HepG2 (cell line): ENCODE results near the gene PALM. TPM values are rescaled to one million over a fixed set of nuclear protein-coding genes. Genes with fewer than 3 reads are reported as not detected.
A peak's percentile ranks its signal among the peaks of the same experiment; 100 is the strongest.

Experiments
- ERF ChIP-seq: IDR thresholded peaks from 2 replicates; pipeline ENCODE4 v1.6.1; 2018; ENCODE audit warnings: missing biosample characterization, missing genetic modification reagents
- GATAD1 ChIP-seq: IDR thresholded peaks from 2 replicates; pipeline ENCODE4 v1.6.1; 2016; ENCODE audit warnings: missing genetic modification reagents, missing compliant biosample characterization
- IKZF4 ChIP-seq: sonication (generic); formaldehyde crosslinking; IDR thresholded peaks from 2 replicates; pipeline ENCODE4 v1.5.1; 2020; ENCODE audit warnings: borderline replicate concordance, mild to moderate bottlenecking, low read depth, missing genetic modification reagents; ENCODE audit errors: not compliant biosample characterization
- MAFG ChIP-seq: sonication (generic); formaldehyde crosslinking; IDR thresholded peaks from 2 replicates; pipeline ENCODE4 v1.5.1; 2020; ENCODE audit warnings: mild to moderate bottlenecking, missing genetic modification reagents
- MYC ChIP-seq: sonication (generic); formaldehyde crosslinking; IDR thresholded peaks from 2 replicates; pipeline ENCODE4 v1.9.0; 2021; ENCODE audit warnings: missing genetic modification reagents, borderline replicate concordance
- NFKB2 ChIP-seq: sonication (generic); formaldehyde crosslinking; IDR thresholded peaks from 2 replicates; pipeline ENCODE4 v1.4.0; 2020; ENCODE audit warnings: missing genetic modification reagents, borderline replicate concordance
- PRDM10 ChIP-seq: sonication (generic); formaldehyde crosslinking; IDR thresholded peaks from 2 replicates; pipeline ENCODE4 v1.4.0; 2020; ENCODE audit warnings: low read depth, missing genetic modification reagents
- SRF ChIP-seq: IDR thresholded peaks from 2 replicates; pipeline ENCODE4 v1.6.1; 2011; ENCODE audit warnings: mild to moderate bottlenecking, low read depth, low read length, moderate library complexity
- STAG1 ChIP-seq: sonication (generic); formaldehyde crosslinking; IDR thresholded peaks from 2 replicates; pipeline ENCODE4 v1.4.0; 2020; ENCODE audit warnings: missing genetic modification reagents
- TARDBP ChIP-seq: sonication (generic); formaldehyde crosslinking; IDR thresholded peaks from 2 replicates; pipeline ENCODE4 v1.8.0; 2022; ENCODE audit warnings: mild to moderate bottlenecking, missing genetic modification reagents
- TCF12 ChIP-seq, 2 experiments: fragments of 450-650 bp in 1 of 2; sonication (generic) in 1 of 2; formaldehyde crosslinking in 1 of 2; IDR thresholded peaks; 2 replicates each; pipeline versions ENCODE4 v1.6.1 to v1.8.0; 2017 to 2022; ENCODE audit warnings: antibody characterized with exemption in 1 of 2, mild to moderate bottlenecking in 1 of 2, missing genetic modification reagents in 1 of 2, moderate library complexity in 1 of 2
- THAP8 ChIP-seq: sonication (generic); formaldehyde crosslinking; IDR thresholded peaks from 2 replicates; pipeline ENCODE4 v1.5.1; 2020; ENCODE audit warnings: missing genetic modification reagents, mild to moderate bottlenecking, borderline replicate concordance
- ZBTB14 ChIP-seq: sonication (generic); formaldehyde crosslinking; IDR thresholded peaks from 2 replicates; pipeline ENCODE4 v1.4.0; 2020; ENCODE audit warnings: missing genetic modification reagents
- ZFP41 ChIP-seq: sonication (generic); formaldehyde crosslinking; IDR thresholded peaks from 2 replicates; pipeline ENCODE4 v1.4.0; 2020; ENCODE audit warnings: mild to moderate bottlenecking, missing genetic modification reagents, borderline replicate concordance
- ZNF124 ChIP-seq: sonication (generic); formaldehyde crosslinking; IDR thresholded peaks from 2 replicates; pipeline ENCODE4 v1.4.0; 2020; ENCODE audit warnings: missing genetic modification reagents
- ZNF501 ChIP-seq: sonication (generic); formaldehyde crosslinking; IDR thresholded peaks from 2 replicates; pipeline ENCODE4 v1.5.1; 2020; ENCODE audit warnings: mild to moderate bottlenecking, moderate library complexity, missing genetic modification reagents
- ZNF691 ChIP-seq: sonication (generic); formaldehyde crosslinking; IDR thresholded peaks from 2 replicates; pipeline ENCODE4 v1.4.0; 2020; ENCODE audit warnings: missing genetic modification reagents, low read depth, mild to moderate bottlenecking, borderline replicate concordance
- polyA plus RNA-seq, 8 experiments: library from polyadenylated mRNA; depleted of rRNA in 3 of 8; stranded (reverse) in 7 of 8; unstranded in 1 of 8; fragments of >200 nt; fragmentation: Illumina TruSeq in 4 of 8; extraction: Trizol in 4 of 8; gene quantifications; 2 replicates each; pipeline versions ENCODE4 v1.2.1 to v1.2.3, GENCODE V29; 2011 to 2016; ENCODE audit warnings: low read depth in 4 of 8, missing spikeins in 1 of 8, mixed read lengths in 1 of 8; ENCODE audit not compliant: insufficient read depth in 1 of 8
- total RNA-seq, 5 experiments: library from RNA; depleted of rRNA; stranded (reverse); fragments of >200 nt; fragmentation: Illumina TruSeq; extraction: Trizol; gene quantifications; 2 replicates each; pipeline ENCODE4 v1.2.3, GENCODE V29; 2016; ENCODE audit warnings: low read depth in 1 of 5

Gene PALM
- total and polyA plus RNA-seq, 2 of the 13 experiments (the other 11 are each of a cell fraction or from before 2014, with no cell fraction given): 4.0 to 9.7 TPM

- TF ChIP-seq ZNF691 (CRISPR knock-in tag): no peak
- TF ChIP-seq ERF (CRISPR knock-in tag): peak; percentile 82
- TF ChIP-seq ZFP41 (CRISPR knock-in tag): peak; percentile 75; the same call in 1 of the 2 replicates
- TF ChIP-seq ZBTB14 (CRISPR knock-in tag): peak; percentile 62
- TF ChIP-seq GATAD1 (CRISPR knock-in tag): peak; percentile 74
- TF ChIP-seq MAFG (CRISPR knock-in tag): no peak
- TF ChIP-seq TCF12 (IDR thresholded peaks at IDR 0.05): no peak
- 0 out of 2 replicates have a peak, but pooled peaks have one; percentile 62 for TF ChIP-seq TCF12 (CRISPR knock-in tag; IDR thresholded peaks at IDR 0.05)
- TF ChIP-seq IKZF4: no peak
- TF ChIP-seq ZNF124 (CRISPR knock-in tag): peak; percentile 49; the same call in 1 of the 2 replicates
- TF ChIP-seq THAP8 (CRISPR knock-in tag): peak; percentile 88; the same call in 1 of the 2 replicates
- peak; percentile 35; the same call in 1 of the 2 replicates for TF ChIP-seq TARDBP (CRISPR knock-in tag)
- TF ChIP-seq STAG1 (CRISPR knock-in tag): peak; percentile 99
- peak; percentile 87 for TF ChIP-seq ZNF501 (CRISPR knock-in tag)
- TF ChIP-seq MYC: peak; percentile 49; the same call in 1 of the 2 replicates
- TF ChIP-seq SRF: no peak
- TF ChIP-seq PRDM10 (CRISPR knock-in tag): peak; percentile 77; the same call in 1 of the 2 replicates
- TF ChIP-seq NFKB2 (CRISPR knock-in tag): peak; percentile 86
Measured at GRCh38 chr19:664913-665443, 43.8 kb upstream of the PALM start (continued).
